GM23338 (cell line): ENCODE results near the gene SCO1. TPM values are rescaled to one million over a fixed set of nuclear protein-coding genes. Genes with fewer than 3 reads are reported as not detected.

Experiments used
- ATAC-seq: fragments of 200-7000 bp; cut with Tn5 transposase; 3 replicates; pipeline ENCODE4 v1.9.1; 2020
- DNase-seq: peaks from one replicate; pipeline ENCODE4 v3.0.0-alpha.2; 2015; ENCODE audit warnings: low spot score
- H2AFZ ChIP-seq: fragments of 200-600 bp; sonication (generic); 2 replicates; pipeline ENCODE4 v1.8.0; 2016; ENCODE audit warnings: antibody characterized with exemption, mild to moderate bottlenecking, moderate library complexity
- H3F3A ChIP-seq: fragments of 200-600 bp; sonication (generic); replicated peaks from 2 replicates; pipeline ENCODE4 v1.8.0; 2017; ENCODE audit warnings: antibody characterized with exemption, mixed run types, low read depth
- H3K27ac ChIP-seq: fragments of 200-600 bp; sonication (generic); 2 replicates; pipeline ENCODE4 v1.6.1; 2016; ENCODE audit warnings: low read depth
- H3K27me3 ChIP-seq: fragments of 200-600 bp; sonication (generic); 2 replicates; pipeline ENCODE4 v1.8.0; 2016; ENCODE audit warnings: mild to moderate bottlenecking, mixed run types, moderate library complexity; ENCODE audit not compliant: insufficient read depth
- H3K36me3 ChIP-seq: fragments of 200-600 bp; sonication (generic); 2 replicates; pipeline ENCODE4 v1.8.0; 2016; ENCODE audit warnings: mild to moderate bottlenecking; ENCODE audit not compliant: insufficient read depth
- H3K4me1 ChIP-seq: fragments of 200-600 bp; sonication (generic); 2 replicates; pipeline ENCODE4 v1.8.0; 2016; ENCODE audit warnings: mild to moderate bottlenecking, moderate library complexity; ENCODE audit not compliant: insufficient read depth
- H3K4me2 ChIP-seq: fragments of 200-600 bp; sonication (generic); 2 replicates; pipeline ENCODE4 v1.7.1; 2017; ENCODE audit warnings: mixed run types
- H3K4me3 ChIP-seq: fragments of 200-600 bp; sonication (generic); 2 replicates; pipeline ENCODE4 v1.6.1; 2016; ENCODE audit warnings: mixed run types
- H3K79me2 ChIP-seq: fragments of 200-600 bp; sonication (generic); replicated peaks from 2 replicates; pipeline ENCODE4 v1.8.0; 2017; ENCODE audit warnings: mild to moderate bottlenecking; ENCODE audit not compliant: insufficient read depth
- H3K9me2 ChIP-seq: fragments of 200-600 bp; sonication (generic); 2 replicates; pipeline ENCODE4 v1.8.0; 2017; ENCODE audit not compliant: insufficient read depth
- H4K20me1 ChIP-seq: fragments of 200-600 bp; sonication (generic); replicated peaks from 2 replicates; pipeline ENCODE4 v1.8.0; 2017; ENCODE audit warnings: mild to moderate bottlenecking; ENCODE audit not compliant: insufficient read depth
- H3K27ac Mint-ChIP-seq: 2 replicates; pipeline ENCODE4 v1.8.0; 2020; ENCODE audit warnings: inconsistent platforms, mild to moderate bottlenecking, moderate library complexity, mixed read lengths
- H3K27me3 Mint-ChIP-seq: 3 replicates; pipeline ENCODE4 v1.8.0; 2022; ENCODE audit warnings: low read depth, mild to moderate bottlenecking, moderate library complexity, mixed read lengths, inconsistent platforms; ENCODE audit not compliant: insufficient read depth, poor library complexity
- H3K36me3 Mint-ChIP-seq: 3 replicates; pipeline ENCODE4 v1.8.0; 2021; ENCODE audit warnings: low read depth, mild to moderate bottlenecking, inconsistent platforms, moderate library complexity, mixed read lengths
- H3K4me1 Mint-ChIP-seq: 3 replicates; pipeline ENCODE4 v1.8.0; 2020; ENCODE audit warnings: mild to moderate bottlenecking, inconsistent platforms, mixed read lengths
- H3K4me3 Mint-ChIP-seq: 3 replicates; pipeline ENCODE4 v1.8.0; 2021; ENCODE audit warnings: moderate library complexity, mild to moderate bottlenecking, inconsistent platforms, mixed read lengths
- H3K9me3 Mint-ChIP-seq: 3 replicates; pipeline ENCODE4 v1.8.0; 2020; ENCODE audit warnings: moderate library complexity, mild to moderate bottlenecking, inconsistent platforms, mixed read lengths
- CREB1 ChIP-seq: fragments of 250-450 bp; sonication (Bioruptor Pico); IDR thresholded peaks from 2 replicates; pipeline ENCODE4 v1.5.0; 2020; ENCODE audit warnings: low read depth, mild to moderate bottlenecking, moderate library complexity
- EZH2 ChIP-seq: fragments of 200-600 bp; sonication (generic); IDR thresholded peaks from one replicate; pipeline ENCODE4 v1.8.0; 2017; ENCODE audit warnings: antibody characterized with exemption, mild to moderate bottlenecking, low read depth; ENCODE audit not compliant: unreplicated experiment
- EZH2phosphoT487 ChIP-seq: fragments of 200-600 bp; sonication (generic); IDR thresholded peaks from one replicate; pipeline ENCODE4 v1.8.1; 2018; ENCODE audit warnings: antibody characterized with exemption; ENCODE audit not compliant: unreplicated experiment
- JUNB ChIP-seq: IDR thresholded peaks from one replicate; pipeline ENCODE4 v1.6.1; 2016; ENCODE audit warnings: antibody characterized with exemption; ENCODE audit not compliant: unreplicated experiment
- NANOG ChIP-seq: IDR thresholded peaks from 2 replicates; pipeline ENCODE4 v1.6.1; 2016; ENCODE audit warnings: antibody characterized with exemption, borderline replicate concordance
- STAT1 ChIP-seq: IDR thresholded peaks from one replicate; pipeline ENCODE4 v1.6.1; 2016; ENCODE audit warnings: antibody characterized with exemption; ENCODE audit not compliant: unreplicated experiment
- polyA plus RNA-seq: library from polyadenylated mRNA; unstranded; fragments of >200 nt; fragmentation: Nextera tagmentation; extraction: Ambion mirVana; gene quantifications from 2 replicates; pipeline ENCODE4 v1.2.1, GENCODE V29; 2016
- total RNA-seq: library from RNA; depleted of rRNA; stranded (reverse); fragments of >200 nt; shearing (Covaris generic); gene quantifications from 2 replicates; pipeline ENCODE4 v1.2.3, GENCODE V29; 2014
- TF ChIP-seq, protein P1 (sequence below): fragments of 250-450 bp; sonication (Bioruptor Pico); IDR thresholded peaks from 2 replicates; pipeline ENCODE4 v1.5.0; 2020; ENCODE audit warnings: mild to moderate bottlenecking, moderate library complexity
- TF ChIP-seq, protein P2 (sequence below), 2 experiments: fragments of 200-600 bp in 1 of 2; sonication (generic) in 1 of 2; conservative IDR thresholded peaks; 2 replicates each; pipeline versions ENCODE4 v1.5.1 to v1.6.1; 2016 to 2017; ENCODE audit warnings: antibody characterized with exemption in 2 of 2, low read depth in 2 of 2, mild to moderate bottlenecking in 2 of 2, moderate library complexity in 1 of 2
- TF ChIP-seq, protein P3 (sequence below): IDR thresholded peaks from 2 replicates; pipeline ENCODE4 v1.6.1; 2016; ENCODE audit warnings: antibody characterized with exemption

Gene SCO1
- total and polyA plus RNA-seq, 2 experiments from 2014 or later = 43.9 to 72.5 TPM

DNA sequence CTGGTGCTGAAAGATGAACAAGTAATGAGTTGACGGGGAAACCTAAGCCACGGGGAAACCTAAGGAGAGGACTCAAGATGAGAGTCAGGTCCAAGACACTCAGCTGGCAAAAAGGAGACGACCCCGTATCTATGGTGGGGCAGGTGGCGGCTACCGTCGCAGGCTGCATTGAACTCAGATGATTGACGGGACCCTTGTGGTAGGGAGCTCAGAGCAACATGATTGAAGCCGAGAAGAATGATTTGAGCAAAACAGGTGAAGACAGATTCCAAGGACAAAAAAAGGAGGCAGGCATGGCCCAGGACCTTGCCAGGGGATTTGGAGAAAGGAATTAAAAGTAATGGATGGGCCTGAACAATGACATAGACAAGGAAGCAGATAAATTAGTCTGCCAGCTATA is 32.8 kb downstream of the SCO1 start (continued):
- TF ChIP-seq, protein P1, sequence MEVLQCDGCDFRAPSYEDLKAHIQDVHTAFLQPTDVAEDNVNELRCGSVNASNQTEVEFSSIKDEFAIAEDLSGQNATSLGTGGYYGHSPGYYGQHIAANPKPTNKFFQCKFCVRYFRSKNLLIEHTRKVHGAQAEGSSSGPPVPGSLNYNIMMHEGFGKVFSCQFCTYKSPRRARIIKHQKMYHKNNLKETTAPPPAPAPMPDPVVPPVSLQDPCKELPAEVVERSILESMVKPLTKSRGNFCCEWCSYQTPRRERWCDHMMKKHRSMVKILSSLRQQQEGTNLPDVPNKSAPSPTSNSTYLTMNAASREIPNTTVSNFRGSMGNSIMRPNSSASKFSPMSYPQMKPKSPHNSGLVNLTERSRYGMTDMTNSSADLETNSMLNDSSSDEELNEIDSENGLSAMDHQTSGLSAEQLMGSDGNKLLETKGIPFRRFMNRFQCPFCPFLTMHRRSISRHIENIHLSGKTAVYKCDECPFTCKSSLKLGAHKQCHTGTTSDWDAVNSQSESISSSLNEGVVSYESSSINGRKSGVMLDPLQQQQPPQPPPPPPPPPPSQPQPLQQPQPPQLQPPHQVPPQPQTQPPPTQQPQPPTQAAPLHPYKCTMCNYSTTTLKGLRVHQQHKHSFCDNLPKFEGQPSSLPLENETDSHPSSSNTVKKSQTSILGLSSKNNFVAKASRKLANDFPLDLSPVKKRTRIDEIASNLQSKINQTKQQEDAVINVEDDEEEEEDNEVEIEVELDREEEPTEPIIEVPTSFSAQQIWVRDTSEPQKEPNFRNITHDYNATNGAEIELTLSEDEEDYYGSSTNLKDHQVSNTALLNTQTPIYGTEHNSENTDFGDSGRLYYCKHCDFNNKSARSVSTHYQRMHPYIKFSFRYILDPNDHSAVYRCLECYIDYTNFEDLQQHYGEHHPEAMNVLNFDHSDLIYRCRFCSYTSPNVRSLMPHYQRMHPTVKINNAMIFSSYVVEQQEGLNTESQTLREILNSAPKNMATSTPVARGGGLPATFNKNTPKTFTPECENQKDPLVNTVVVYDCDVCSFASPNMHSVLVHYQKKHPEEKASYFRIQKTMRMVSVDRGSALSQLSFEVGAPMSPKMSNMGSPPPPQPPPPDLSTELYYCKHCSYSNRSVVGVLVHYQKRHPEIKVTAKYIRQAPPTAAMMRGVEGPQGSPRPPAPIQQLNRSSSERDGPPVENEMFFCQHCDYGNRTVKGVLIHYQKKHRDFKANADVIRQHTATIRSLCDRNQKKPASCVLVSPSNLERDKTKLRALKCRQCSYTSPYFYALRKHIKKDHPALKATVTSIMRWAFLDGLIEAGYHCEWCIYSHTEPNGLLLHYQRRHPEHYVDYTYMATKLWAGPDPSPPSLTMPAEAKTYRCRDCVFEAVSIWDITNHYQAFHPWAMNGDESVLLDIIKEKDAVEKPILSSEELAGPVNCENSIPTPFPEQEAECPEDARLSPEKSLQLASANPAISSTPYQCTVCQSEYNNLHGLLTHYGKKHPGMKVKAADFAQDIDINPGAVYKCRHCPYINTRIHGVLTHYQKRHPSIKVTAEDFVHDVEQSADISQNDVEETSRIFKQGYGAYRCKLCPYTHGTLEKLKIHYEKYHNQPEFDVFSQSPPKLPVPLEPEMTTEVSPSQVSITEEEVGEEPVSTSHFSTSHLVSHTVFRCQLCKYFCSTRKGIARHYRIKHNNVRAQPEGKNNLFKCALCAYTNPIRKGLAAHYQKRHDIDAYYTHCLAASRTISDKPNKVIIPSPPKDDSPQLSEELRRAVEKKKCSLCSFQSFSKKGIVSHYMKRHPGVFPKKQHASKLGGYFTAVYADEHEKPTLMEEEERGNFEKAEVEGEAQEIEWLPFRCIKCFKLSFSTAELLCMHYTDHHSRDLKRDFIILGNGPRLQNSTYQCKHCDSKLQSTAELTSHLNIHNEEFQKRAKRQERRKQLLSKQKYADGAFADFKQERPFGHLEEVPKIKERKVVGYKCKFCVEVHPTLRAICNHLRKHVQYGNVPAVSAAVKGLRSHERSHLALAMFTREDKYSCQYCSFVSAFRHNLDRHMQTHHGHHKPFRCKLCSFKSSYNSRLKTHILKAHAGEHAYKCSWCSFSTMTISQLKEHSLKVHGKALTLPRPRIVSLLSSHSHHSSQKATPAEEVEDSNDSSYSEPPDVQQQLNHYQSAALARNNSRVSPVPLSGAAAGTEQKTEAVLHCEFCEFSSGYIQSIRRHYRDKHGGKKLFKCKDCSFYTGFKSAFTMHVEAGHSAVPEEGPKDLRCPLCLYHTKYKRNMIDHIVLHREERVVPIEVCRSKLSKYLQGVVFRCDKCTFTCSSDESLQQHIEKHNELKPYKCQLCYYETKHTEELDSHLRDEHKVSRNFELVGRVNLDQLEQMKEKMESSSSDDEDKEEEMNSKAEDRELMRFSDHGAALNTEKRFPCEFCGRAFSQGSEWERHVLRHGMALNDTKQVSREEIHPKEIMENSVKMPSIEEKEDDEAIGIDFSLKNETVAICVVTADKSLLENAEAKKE (CRISPR knock-in tag) = no peak
- TF ChIP-seq CREB1 (CRISPR knock-in tag) (no peak), EZH2 (no peak), STAT1 (no peak), JUNB (no peak)
- TF ChIP-seq, protein P2, sequence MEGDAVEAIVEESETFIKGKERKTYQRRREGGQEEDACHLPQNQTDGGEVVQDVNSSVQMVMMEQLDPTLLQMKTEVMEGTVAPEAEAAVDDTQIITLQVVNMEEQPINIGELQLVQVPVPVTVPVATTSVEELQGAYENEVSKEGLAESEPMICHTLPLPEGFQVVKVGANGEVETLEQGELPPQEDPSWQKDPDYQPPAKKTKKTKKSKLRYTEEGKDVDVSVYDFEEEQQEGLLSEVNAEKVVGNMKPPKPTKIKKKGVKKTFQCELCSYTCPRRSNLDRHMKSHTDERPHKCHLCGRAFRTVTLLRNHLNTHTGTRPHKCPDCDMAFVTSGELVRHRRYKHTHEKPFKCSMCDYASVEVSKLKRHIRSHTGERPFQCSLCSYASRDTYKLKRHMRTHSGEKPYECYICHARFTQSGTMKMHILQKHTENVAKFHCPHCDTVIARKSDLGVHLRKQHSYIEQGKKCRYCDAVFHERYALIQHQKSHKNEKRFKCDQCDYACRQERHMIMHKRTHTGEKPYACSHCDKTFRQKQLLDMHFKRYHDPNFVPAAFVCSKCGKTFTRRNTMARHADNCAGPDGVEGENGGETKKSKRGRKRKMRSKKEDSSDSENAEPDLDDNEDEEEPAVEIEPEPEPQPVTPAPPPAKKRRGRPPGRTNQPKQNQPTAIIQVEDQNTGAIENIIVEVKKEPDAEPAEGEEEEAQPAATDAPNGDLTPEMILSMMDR (conservative IDR thresholded peaks at IDR 0.05; ENCODE audit: low read depth in 2 of 2) = no peak

DNA sequence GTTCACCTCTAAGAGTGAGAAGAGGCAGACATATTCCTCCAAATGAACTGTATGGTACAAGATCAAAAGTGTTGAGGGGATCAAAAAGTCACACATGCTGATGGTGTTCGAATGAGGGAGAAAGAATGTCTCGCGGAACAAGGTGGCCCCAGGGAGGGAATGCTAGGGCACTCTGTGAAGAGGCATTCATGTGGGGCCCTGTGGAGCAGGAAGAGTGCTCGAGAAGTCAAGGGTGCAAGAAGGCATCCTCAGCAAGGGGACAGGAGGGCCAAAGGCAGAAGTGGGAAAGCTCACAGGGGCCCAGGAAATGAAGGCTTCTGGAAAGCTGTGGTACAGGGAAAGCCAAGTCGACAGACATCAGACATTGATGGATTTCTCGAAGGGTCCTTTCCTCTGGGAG is 34.1 kb downstream of the SCO1 start:
- H4K20me1 ChIP-seq = no peaks in the 10 kb centered on the region
- H3K36me3 ChIP-seq = no peaks in the 10 kb centered on the region
- no peaks in the 10 kb centered on the region for H3K4me1 ChIP-seq
- H2AFZ ChIP-seq = no peak overlapping the region
- no peaks in the 10 kb centered on the region for H3K27me3 ChIP-seq
- no peak overlapping the region for H3K27ac ChIP-seq
- ATAC-seq = no peak
- H3K4me3 ChIP-seq = no peak overlapping the region
- H3K4me2 ChIP-seq = no peak overlapping the region
- no peaks in the 10 kb centered on the region for H3K9me2 ChIP-seq
- H3K4me3 Mint-ChIP-seq = no peak overlapping the region
- H3F3A ChIP-seq = no peaks in the 10 kb centered on the region
- H3K27me3 Mint-ChIP-seq = peaks cover 3% of the 10 kb centered on the region
- peaks cover 3% of the 10 kb centered on the region; the same call in 1 of the 3 replicates for H3K36me3 Mint-ChIP-seq
- H3K9me3 Mint-ChIP-seq = no peaks in the 10 kb centered on the region
- H3K79me2 ChIP-seq = no peaks in the 10 kb centered on the region
- H3K27ac Mint-ChIP-seq = no peak overlapping the region
- DNase-seq = no peak
- no peaks in the 10 kb centered on the region for H3K4me1 Mint-ChIP-seq
- TF ChIP-seq NANOG = no peak
- TF ChIP-seq, protein P3, sequence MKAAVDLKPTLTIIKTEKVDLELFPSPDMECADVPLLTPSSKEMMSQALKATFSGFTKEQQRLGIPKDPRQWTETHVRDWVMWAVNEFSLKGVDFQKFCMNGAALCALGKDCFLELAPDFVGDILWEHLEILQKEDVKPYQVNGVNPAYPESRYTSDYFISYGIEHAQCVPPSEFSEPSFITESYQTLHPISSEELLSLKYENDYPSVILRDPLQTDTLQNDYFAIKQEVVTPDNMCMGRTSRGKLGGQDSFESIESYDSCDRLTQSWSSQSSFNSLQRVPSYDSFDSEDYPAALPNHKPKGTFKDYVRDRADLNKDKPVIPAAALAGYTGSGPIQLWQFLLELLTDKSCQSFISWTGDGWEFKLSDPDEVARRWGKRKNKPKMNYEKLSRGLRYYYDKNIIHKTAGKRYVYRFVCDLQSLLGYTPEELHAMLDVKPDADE = no peak
- no peak for TF ChIP-seq EZH2phosphoT487
- no peak for TF ChIP-seq CREB1 (CRISPR knock-in tag)
